GM11168 (cell line): ENCODE measurements around the gene ZNF25.
"Not testable (repeated sequence)": the region's sequence is repeated elsewhere in the genome, so short reads cannot be mapped to it uniquely, and the experiment has no call there.

Experiments used
- in situ Hi-C: fragments of 300-500 bp; cut with MboI; formaldehyde crosslinking; loops from one replicate; pipeline ENCODE4 v1.12.0; 2022; ENCODE audit warnings: low sequenced_read_pairs; ENCODE audit not compliant: unreplicated experiment

The ZNF25 gene

DNA sequence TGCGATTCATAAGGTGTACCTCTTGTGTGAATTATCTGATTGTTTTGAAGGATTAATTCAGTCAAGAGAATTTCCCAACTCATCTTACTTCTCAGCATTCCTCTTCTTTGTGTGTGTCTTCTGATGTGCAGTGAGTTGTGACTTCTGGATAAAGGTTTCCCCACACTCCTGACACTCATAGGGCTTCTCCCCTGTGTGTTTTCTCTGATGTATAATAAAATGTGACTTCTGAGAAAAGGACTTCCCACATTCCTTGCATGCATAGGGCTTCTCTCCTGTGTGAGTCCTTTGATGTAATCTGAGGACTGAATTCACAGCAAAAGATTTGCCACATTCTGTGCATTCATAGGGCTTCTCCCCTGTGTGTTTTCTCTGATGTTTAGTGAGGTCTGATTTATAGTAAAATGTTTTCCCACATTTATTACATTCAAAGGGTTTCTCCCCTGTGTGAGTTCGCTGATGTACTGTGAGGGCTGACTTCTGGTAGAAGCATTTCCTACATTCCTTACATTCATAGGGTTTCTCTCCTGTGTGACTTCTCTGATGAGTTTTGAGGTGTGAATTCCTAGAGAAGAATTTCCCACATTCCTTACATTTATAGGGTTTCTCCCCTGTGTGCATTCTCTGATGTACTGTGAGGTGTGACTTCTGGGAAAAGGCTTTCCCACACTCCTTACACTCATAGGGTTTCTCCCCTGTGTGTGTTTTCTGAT is 24.2 kb downstream of the ZNF25 start:
- in situ Hi-C loops = loop anchor here (25.0 kb wide), 1 partner anchor 665 kb away; no protein-coding TSS in a partner anchor

DNA sequence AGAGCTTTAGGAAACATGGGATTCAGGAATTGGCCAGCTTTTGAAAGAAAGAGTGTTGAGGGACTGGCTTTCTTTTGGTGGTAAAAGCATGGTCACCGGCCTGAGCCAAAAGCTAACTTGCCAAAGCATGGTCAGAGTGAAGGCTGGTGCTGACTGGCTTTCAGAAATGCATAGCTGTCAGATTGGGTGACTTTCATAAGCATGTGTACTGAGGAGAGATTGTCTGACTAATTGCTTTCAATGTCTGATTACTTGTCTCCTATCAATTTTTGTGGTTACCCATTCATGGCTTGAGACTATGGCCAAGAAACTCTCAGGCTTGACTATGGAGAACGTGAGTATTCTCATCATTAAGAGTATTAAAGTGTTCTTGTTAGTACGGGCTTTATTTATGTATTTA is 28.2 kb downstream of the ZNF25 start:
- in situ Hi-C loops = no loop called here

DNA sequence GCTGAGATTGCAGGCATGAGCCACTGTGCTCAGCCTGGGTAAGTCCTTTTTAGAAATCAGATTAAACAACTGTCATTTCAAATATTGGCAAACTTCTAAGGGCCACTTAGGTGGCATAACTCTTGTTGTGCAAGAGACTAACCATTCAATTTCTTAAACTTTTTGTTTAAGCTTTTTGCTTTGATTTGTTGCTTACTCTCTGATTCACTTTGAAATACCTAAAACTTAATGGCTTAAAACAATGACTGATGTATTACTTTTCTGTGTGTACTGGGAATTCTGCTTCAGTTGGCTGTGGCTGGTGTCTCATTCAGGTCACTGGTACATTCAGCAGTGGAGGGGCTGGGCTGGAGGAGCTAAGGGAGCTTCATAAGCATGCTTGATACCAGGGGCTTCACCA is 28.9 kb downstream of the ZNF25 start:
- in situ Hi-C loops = no loop called here

DNA sequence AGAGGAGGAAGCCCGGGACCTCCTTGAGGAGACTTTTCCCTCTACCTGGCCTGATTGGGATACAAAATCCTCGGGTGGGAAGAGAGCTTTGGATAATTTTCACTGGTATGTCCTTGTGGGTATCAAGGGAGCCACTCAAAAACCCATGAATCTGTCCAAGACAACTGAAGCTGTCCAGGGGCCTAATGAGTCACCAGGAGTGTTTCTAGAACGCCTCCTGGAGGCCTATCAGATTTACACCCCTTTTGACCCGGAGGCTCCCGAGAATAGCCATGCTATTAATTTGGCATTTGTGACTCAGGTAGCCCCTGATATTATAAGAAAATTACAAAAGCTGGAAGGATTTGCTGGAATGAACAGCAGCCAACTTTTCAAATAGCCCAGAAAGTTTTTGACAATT is 38.6 kb downstream of the ZNF25 start:
- in situ Hi-C loops = no loop called here

DNA sequence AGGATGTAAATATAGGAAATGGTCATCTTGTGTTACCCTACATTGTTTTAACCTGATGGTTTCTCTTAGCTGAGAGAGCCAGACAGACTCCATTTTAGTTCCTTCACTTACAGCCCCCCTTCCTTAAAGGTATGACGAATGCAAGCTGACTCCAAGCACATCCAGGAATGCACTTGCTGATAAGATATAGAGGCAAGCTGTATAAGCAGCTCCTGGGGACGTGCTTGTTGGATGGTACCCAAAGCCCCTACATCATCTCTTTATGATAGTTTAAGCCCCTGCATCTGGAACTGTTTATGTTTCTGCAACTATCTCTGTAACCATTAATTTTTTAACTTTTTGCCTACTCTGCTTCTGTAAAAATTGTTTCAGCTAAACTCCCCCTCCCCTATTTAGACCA is 41.7 kb downstream of the ZNF25 start:
- in situ Hi-C loops = no loop called here

DNA sequence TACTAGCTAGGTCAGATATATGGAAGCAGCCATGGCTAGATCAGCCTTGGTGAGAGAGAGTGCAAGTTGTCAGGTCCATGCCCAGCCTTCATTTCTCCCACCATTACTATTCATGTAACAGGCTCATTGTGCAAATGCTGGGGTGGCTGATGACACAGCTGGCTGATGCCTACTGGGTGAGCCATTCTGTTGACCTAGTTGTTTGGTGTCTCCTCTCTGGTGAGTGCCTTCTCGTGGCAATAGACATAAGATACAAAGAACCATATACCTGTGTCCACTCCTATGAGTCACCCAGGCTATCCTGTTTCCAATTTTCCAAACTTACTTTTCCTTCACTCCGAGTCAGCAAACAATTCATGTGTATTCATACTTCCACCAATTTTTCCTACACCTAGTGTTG is 46.0 kb downstream of the ZNF25 start:
- in situ Hi-C loops = no loop called here

DNA sequence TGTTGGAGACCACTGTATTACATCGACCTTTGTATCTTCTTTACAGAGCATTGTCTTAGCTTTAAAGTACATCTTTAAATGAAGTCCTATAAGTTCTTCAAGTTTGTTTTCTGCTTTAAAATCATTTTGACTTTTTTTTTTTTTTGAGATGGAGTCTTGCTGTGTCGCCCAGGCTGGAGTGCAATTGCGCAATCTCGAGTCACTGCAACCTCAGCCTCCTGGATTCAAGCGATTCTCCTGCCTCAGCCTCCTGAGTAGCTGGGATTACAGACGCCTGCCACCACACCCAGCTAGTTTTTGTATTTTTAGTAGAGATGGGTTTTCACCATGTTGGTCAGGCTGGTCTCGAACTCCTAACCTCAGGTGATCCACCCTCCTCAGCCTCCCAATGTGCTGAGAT is 68.3 kb downstream of the ZNF25 start:
- in situ Hi-C loops = not testable (repeated sequence)

DNA sequence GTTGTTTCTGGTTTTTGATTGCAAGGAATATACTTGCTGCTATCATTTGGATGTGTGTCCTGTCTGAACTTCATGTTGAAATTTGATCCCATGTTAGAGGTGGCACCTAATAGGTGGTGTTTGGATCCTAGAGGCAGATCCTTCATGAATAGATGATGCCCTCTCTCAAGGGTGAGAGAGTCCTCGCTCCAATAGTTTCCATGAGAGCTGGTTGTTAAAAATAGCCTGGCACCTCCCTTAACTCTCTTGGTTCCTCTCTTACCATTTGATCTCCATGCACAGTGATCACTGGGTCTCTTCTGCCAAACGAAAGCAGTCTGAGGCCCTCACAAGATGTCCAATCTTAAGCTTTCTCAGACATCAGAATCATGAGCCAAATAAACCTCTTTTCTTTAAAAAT is 70.1 kb downstream of the ZNF25 start:
- in situ Hi-C loops = no loop called here
